GM18951 (cell line): Measurements from ENCODE around the gene PACS1.
"Not testable (repeated sequence)": the region's sequence is repeated elsewhere in the genome, so short reads cannot be mapped to it uniquely, and the experiment has no call there.

Source experiments
- POLR2A ChIP-seq: IDR thresholded peaks from 4 replicates; pipeline ENCODE4 v1.6.1; 2011; ENCODE audit warnings: mild to moderate bottlenecking; ENCODE audit not compliant: insufficient read length, insufficient read depth; ENCODE audit errors: extremely low read depth
- in situ Hi-C: fragments of 300-500 bp; cut with MboI; formaldehyde crosslinking; loops from one replicate; pipeline ENCODE4 v1.12.0; 2022; ENCODE audit warnings: low sequenced_read_pairs, mixed read lengths, inconsistent platforms; ENCODE audit not compliant: unreplicated experiment

PACS1 gene

GRCh38 chr11:66100272-66101065, 30.4 kb downstream of the PACS1 start:
- TF ChIP-seq POLR2A = peak; percentile 37
- in situ Hi-C loops = no loop called here

- no peak for TF ChIP-seq POLR2A
- in situ Hi-C loops = no loop called here
Measured at GRCh38 chr11:66101066-66101464, 31.0 kb downstream of the PACS1 start.

GRCh38 chr11:66104057-66104638, 34.1 kb downstream of the PACS1 start:
- in situ Hi-C loops = no loop called here
- no peak for TF ChIP-seq POLR2A

- in situ Hi-C loops = no loop called here
- no peak for TF ChIP-seq POLR2A
Measured at GRCh38 chr11:66106786-66107599, 36.9 kb downstream of the PACS1 start.

GRCh38 chr11:66107600-66108510, 37.8 kb downstream of the PACS1 start:
- no peak for TF ChIP-seq POLR2A
- in situ Hi-C loops = no loop called here

- TF ChIP-seq POLR2A = no peak
Measured at GRCh38 chr11:66109294-66109693, 39.2 kb downstream of the PACS1 start.

GRCh38 chr11:66111158-66111557, 41.1 kb downstream of the PACS1 start:
- in situ Hi-C loops = no loop called here
- TF ChIP-seq POLR2A = no peak

More at GRCh38 chr11:66109294-66109693, 39.2 kb downstream of the PACS1 start:
- in situ Hi-C loops = no loop called here

GRCh38 chr11:66112041-66112491, 42.0 kb downstream of the PACS1 start:
- in situ Hi-C loops = no loop called here
- no peak for TF ChIP-seq POLR2A

GRCh38 chr11:66112601-66113499, 42.8 kb downstream of the PACS1 start:
- no peak for TF ChIP-seq POLR2A
- in situ Hi-C loops = no loop called here

GRCh38 chr11:66114957-66115356, 44.9 kb downstream of the PACS1 start:
- in situ Hi-C loops = not testable (repeated sequence)

GRCh38 chr11:66115638-66116301, 45.7 kb downstream of the PACS1 start:
- TF ChIP-seq POLR2A = peak; percentile 29
- in situ Hi-C loops = no loop called here
